H9 (cell line): ENCODE results near the gene BABAM1. TPM values are rescaled to one million over a fixed set of nuclear protein-coding genes. Genes with fewer than 3 reads are reported as not detected.

ENCODE experiments used
- DNase-seq: peaks from one replicate; pipeline ENCODE4 v3.0.0-alpha.2; 2017
- H2AFZ ChIP-seq: one replicate; pipeline ENCODE4 v1.6.1; 2013; ENCODE audit warnings: mild to moderate bottlenecking, low read length, control low read depth, moderate library complexity
- H2AK5ac ChIP-seq: 2 replicates; pipeline ENCODE4 v1.6.1; 2013; ENCODE audit warnings: low read length, control low read depth, mixed read lengths; ENCODE audit not compliant: insufficient read length
- H2BK120ac ChIP-seq: one replicate; pipeline ENCODE4 v1.6.1; 2013; ENCODE audit warnings: low read depth, mild to moderate bottlenecking, low read length, control low read depth, inconsistent platforms; ENCODE audit not compliant: poor library complexity, severe bottlenecking
- H2BK12ac ChIP-seq: 2 replicates; pipeline ENCODE4 v1.6.1; 2013; ENCODE audit warnings: low read length, control low read depth, mixed read lengths, low read depth; ENCODE audit not compliant: insufficient read length
- H2BK15ac ChIP-seq: 2 replicates; pipeline ENCODE4 v1.6.1; 2013; ENCODE audit warnings: low read depth, low read length, control low read depth
- H2BK20ac ChIP-seq: one replicate; pipeline ENCODE4 v1.6.1; 2013; ENCODE audit warnings: low read depth, mild to moderate bottlenecking, low read length, control low read depth, inconsistent platforms; ENCODE audit not compliant: poor library complexity, severe bottlenecking
- H2BK5ac ChIP-seq: 2 replicates; pipeline ENCODE4 v1.6.1; 2013; ENCODE audit warnings: low read length, control low read depth, mixed read lengths; ENCODE audit not compliant: insufficient read length
- H3K14ac ChIP-seq: 2 replicates; pipeline ENCODE4 v1.6.1; 2013; ENCODE audit warnings: low read length, control low read depth; ENCODE audit not compliant: insufficient read depth
- H3K18ac ChIP-seq: 2 replicates; pipeline ENCODE4 v1.6.1; 2013; ENCODE audit warnings: low read depth, mild to moderate bottlenecking, mixed read lengths, low read length, control low read depth; ENCODE audit not compliant: insufficient read length
- H3K23ac ChIP-seq: 2 replicates; pipeline ENCODE4 v1.6.1; 2013; ENCODE audit warnings: low read length, control low read depth, mixed read lengths, low read depth; ENCODE audit not compliant: insufficient read length
- H3K23me2 ChIP-seq: 2 replicates; pipeline ENCODE4 v1.6.1; 2013; ENCODE audit warnings: low read depth, mild to moderate bottlenecking, mixed read lengths, low read length, control low read depth; ENCODE audit not compliant: insufficient read length, poor library complexity, severe bottlenecking
- H3K27ac ChIP-seq: 2 replicates; pipeline ENCODE4 v1.5.1; 2013; ENCODE audit warnings: low read length, control low read depth, mixed read lengths, low read depth; ENCODE audit not compliant: insufficient read length
- H3K27me3 ChIP-seq: 2 replicates; pipeline ENCODE4 v1.6.1; 2013; ENCODE audit warnings: low read length, control low read depth, inconsistent platforms; ENCODE audit not compliant: insufficient read depth
- H3K4ac ChIP-seq: 2 replicates; pipeline ENCODE4 v1.6.1; 2013; ENCODE audit warnings: low read depth, mild to moderate bottlenecking, control low read depth, inconsistent platforms, low read length, moderate library complexity
- H3K4me1 ChIP-seq: 2 replicates; pipeline ENCODE4 v1.6.1; 2013; ENCODE audit warnings: low read length, control low read depth, inconsistent platforms; ENCODE audit not compliant: insufficient read depth
- H3K4me2 ChIP-seq: 2 replicates; pipeline ENCODE4 v1.6.1; 2013; ENCODE audit warnings: low read length, control low read depth, mixed read lengths; ENCODE audit not compliant: insufficient read length, insufficient read depth
- H3K56ac ChIP-seq: 2 replicates; pipeline ENCODE4 v1.6.1; 2013; ENCODE audit warnings: low read depth, mild to moderate bottlenecking, mixed read lengths, low read length, control low read depth; ENCODE audit not compliant: insufficient read length
- H3K79me1 ChIP-seq: 2 replicates; pipeline ENCODE4 v1.6.1; 2013; ENCODE audit warnings: low read depth, mild to moderate bottlenecking, moderate library complexity, low read length, control low read depth, inconsistent platforms; ENCODE audit not compliant: insufficient read depth, poor library complexity, severe bottlenecking
- H3K79me2 ChIP-seq: 2 replicates; pipeline ENCODE4 v1.6.1; 2013; ENCODE audit warnings: low read length, control low read depth, inconsistent platforms; ENCODE audit not compliant: insufficient read depth
- H3K9ac ChIP-seq: 2 replicates; pipeline ENCODE4 v1.6.1; 2013; ENCODE audit warnings: low read length, control low read depth, mixed read lengths; ENCODE audit not compliant: insufficient read length; ENCODE audit errors: extremely low read depth
- H3K9me3 ChIP-seq: one replicate; pipeline ENCODE4 v1.6.1; 2013; ENCODE audit warnings: low read depth, low read length, inconsistent platforms; ENCODE audit not compliant: control insufficient read depth
- H3T11ph ChIP-seq: one replicate; pipeline ENCODE4 v1.6.1; 2013; ENCODE audit warnings: mild to moderate bottlenecking, low read length, control low read depth, inconsistent platforms
- H4K20me1 ChIP-seq: one replicate; pipeline ENCODE4 v1.6.1; 2013; ENCODE audit not compliant: control insufficient read depth, insufficient read length, insufficient read depth
- H4K5ac ChIP-seq: 2 replicates; pipeline ENCODE4 v1.6.1; 2013; ENCODE audit warnings: low read depth, mild to moderate bottlenecking, mixed read lengths, low read length, control low read depth; ENCODE audit not compliant: insufficient read length
- H4K8ac ChIP-seq: replicated peaks from 2 replicates; pipeline ENCODE4 v1.6.1; 2013; ENCODE audit warnings: low read length, control low read depth, mixed read lengths, low read depth; ENCODE audit not compliant: insufficient read length
- H4K91ac ChIP-seq: 2 replicates; pipeline ENCODE4 v1.6.1; 2013; ENCODE audit warnings: low read depth, mild to moderate bottlenecking, moderate library complexity, mixed read lengths, low read length, control low read depth; ENCODE audit not compliant: insufficient read length
- H3K27ac Mint-ChIP-seq, 3 experiments: 2 replicates in 2 of 3; 3 replicates in 1 of 3; pipeline ENCODE4 v1.8.0; 2020 to 2021; ENCODE audit warnings: mixed read lengths in 3 of 3, mild to moderate bottlenecking in 1 of 3, moderate library complexity in 1 of 3
- H3K27me3 Mint-ChIP-seq: 2 replicates; pipeline ENCODE4 v1.8.0; 2021; ENCODE audit warnings: low read depth, mild to moderate bottlenecking, moderate library complexity, mixed read lengths
- H3K36me3 Mint-ChIP-seq, 3 experiments: 2 replicates in 2 of 3; 3 replicates in 1 of 3; pipeline ENCODE4 v1.8.0; 2020 to 2021; ENCODE audit warnings: low read depth in 3 of 3, mixed read lengths in 3 of 3; ENCODE audit not compliant: insufficient read depth in 1 of 3
- H3K4me1 Mint-ChIP-seq, 2 experiments: 2 replicates each; pipeline ENCODE4 v1.8.0; 2020; ENCODE audit warnings: mixed read lengths in 2 of 2
- H3K4me3 Mint-ChIP-seq, 2 experiments: 2 replicates in 1 of 2; 3 replicates in 1 of 2; pipeline ENCODE4 v1.8.0; 2020 to 2021; ENCODE audit warnings: mild to moderate bottlenecking in 2 of 2, mixed read lengths in 2 of 2, moderate library complexity in 1 of 2
- H3K9me3 Mint-ChIP-seq, 2 experiments: 2 replicates in 1 of 2; 3 replicates in 1 of 2; pipeline ENCODE4 v1.8.0; 2020; ENCODE audit warnings: mild to moderate bottlenecking in 2 of 2, mixed read lengths in 2 of 2, moderate library complexity in 1 of 2
- CTCF ChIP-seq: fragments of 200-600 bp; sonication (generic); conservative IDR thresholded peaks from 3 replicates; pipeline ENCODE4 v1.8.0; 2021; ENCODE audit warnings: antibody characterized with exemption, mild to moderate bottlenecking
- WGBS: extraction: QIAGEN DNeasy Blood & Tissue Kit; methylation state at CpG from one replicate; pipeline ENCODE4 v1.1.7; 2013; ENCODE audit warnings: missing lambda C conversion rate, low lambda C conversion rate, mixed read lengths; ENCODE audit not compliant: insufficient read length; ENCODE audit errors: extremely low coverage; 5-methylcytosine and 5-hydroxymethylcytosine counted together
- total RNA-seq: library from RNA; stranded (reverse); gene quantifications from 2 replicates; pipeline ENCODE4 v1.2.1, GENCODE V29; 2021

Gene BABAM1
- total RNA-seq, 1 experiment from 2014 or later = 130 TPM

GRCh38 chr19:17286752-17287151 lies 19.5 kb downstream of the BABAM1 start:
- Histone ChIP-seq H2AFZ (no peak overlapping the region), H3K79me2 (no peaks in the 10 kb centered on the region), H4K5ac (no peak overlapping the region), H3K23me2 (peaks cover 5% of the 10 kb centered on the region), H2BK5ac (no peak overlapping the region), H2AK5ac (no peak overlapping the region), H3K14ac (no peak overlapping the region), H3K9me3 (no peaks in the 10 kb centered on the region), H4K91ac (no peak overlapping the region), H3K4ac (no peak overlapping the region), H3K9ac (no peak overlapping the region), H2BK15ac (no peak overlapping the region), H3K27ac (no peak overlapping the region), H3K23ac (no peak overlapping the region), H2BK12ac (no peak overlapping the region), H3K27me3 (no peaks in the 10 kb centered on the region; the same call in 1 of the 2 replicates), H2BK120ac (no peak overlapping the region), H3K4me1 (no peaks in the 10 kb centered on the region), H3K79me1 (no peaks in the 10 kb centered on the region), H3K4me2 (no peak overlapping the region), H4K20me1 (peaks cover 4% of the 10 kb centered on the region), H3T11ph (no peak overlapping the region), H2BK20ac (no peak overlapping the region), H3K18ac (no peak overlapping the region), H3K56ac (no peak overlapping the region), H4K8ac (no peak overlapping the region)
- Mint-ChIP-seq H3K9me3 (no peaks in the 10 kb centered on the region; a peak in 1 of 5 replicates), H3K27ac (no peak overlapping the region; a peak in 1 of 7 replicates), H3K27me3 (peaks cover 4% of the 10 kb centered on the region), H3K4me1 (peaks cover 7 to 16% of the 10 kb centered on the region in 2 experiments; a peak in 3 of 4 replicates), H3K36me3 (peaks cover 18 to 24% (median 24%) of the 10 kb centered on the region in 3 experiments), H3K4me3 (no peak overlapping the region)
- TF ChIP-seq CTCF = no peak
- WGBS = no CpG with 5 or more reads among the region's 9 CpGs
- DNase-seq = no peak
